WERI-Rb-1 (cell line): Measurements from ENCODE around the gene RAB40B.
"Not testable (repeated sequence)": the region's sequence is repeated elsewhere in the genome, so short reads cannot be mapped to it uniquely, and the experiment has no call there.

ENCODE experiments used
- DNase-seq: peaks from one replicate; pipeline ENCODE4 v3.0.0-alpha.2; 2020
- H3K27ac ChIP-seq: fragments of 250-450 bp; sonication (Bioruptor Pico); 2 replicates; pipeline ENCODE4 v1.5.1; 2020; ENCODE audit warnings: mild to moderate bottlenecking, moderate library complexity
- H3K27me3 ChIP-seq: fragments of 250-450 bp; sonication (Bioruptor Pico); 2 replicates; pipeline ENCODE4 v1.5.1; 2021; ENCODE audit warnings: mild to moderate bottlenecking, low read depth, moderate library complexity; ENCODE audit not compliant: insufficient read depth, severe bottlenecking
- H3K36me3 ChIP-seq: fragments of 250-450 bp; sonication (Bioruptor Pico); 2 replicates; pipeline ENCODE4 v1.5.1; 2020; ENCODE audit warnings: mild to moderate bottlenecking, moderate library complexity
- H3K4me3 ChIP-seq: 2 replicates; pipeline ENCODE4 v1.5.1; 2011; ENCODE audit warnings: low read depth, mild to moderate bottlenecking, control low read depth, low read length
- H3K9me3 ChIP-seq: fragments of 250-450 bp; sonication (Bioruptor Pico); 2 replicates; pipeline ENCODE4 v1.5.1; 2021; ENCODE audit warnings: mild to moderate bottlenecking, moderate library complexity; ENCODE audit not compliant: severe bottlenecking
- CTCF ChIP-seq: IDR thresholded peaks from 2 replicates; pipeline ENCODE4 v1.5.1; 2011; ENCODE audit warnings: low read depth, mild to moderate bottlenecking, control low read depth, inconsistent platforms, low read length

The RAB40B gene

GRCh38 chr17:82657926-82658325 is 40.6 kb downstream of the RAB40B start:
- DNase-seq: no peak
- Histone ChIP-seq H3K27me3 (no peaks in the 10 kb centered on the region), H3K27ac (no peak overlapping the region), H3K9me3 (peaks cover 9% of the 10 kb centered on the region), H3K36me3 (peaks cover 32% of the 10 kb centered on the region), H3K4me3 (no peak overlapping the region)
- TF ChIP-seq CTCF: no peak

DNA sequence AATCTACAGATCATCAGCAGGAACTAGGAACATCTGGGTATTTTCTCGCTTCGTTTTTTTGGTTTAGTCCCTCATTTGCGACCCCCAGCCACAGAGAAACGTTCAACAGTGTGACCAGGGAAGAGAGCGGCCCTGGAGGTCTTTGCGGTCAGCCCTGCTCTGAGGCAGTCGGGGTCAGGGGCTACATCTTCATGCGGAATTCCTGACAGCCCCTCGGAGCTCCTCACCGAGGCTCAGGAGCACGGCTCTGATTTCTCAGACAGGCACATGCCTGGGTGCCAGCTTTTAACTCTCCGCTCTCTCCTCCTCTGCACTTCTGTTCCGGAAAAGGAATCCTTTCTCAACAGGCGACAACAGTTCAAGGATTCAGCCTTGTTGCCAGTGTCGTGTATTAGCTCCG is 42.2 kb downstream of the RAB40B start:
- no peak for TF ChIP-seq CTCF
- no peak overlapping the region for H3K4me3 ChIP-seq
- peaks cover 9% of the 10 kb centered on the region for H3K9me3 ChIP-seq
- no peak overlapping the region for H3K27ac ChIP-seq
- H3K27me3 ChIP-seq: no peaks in the 10 kb centered on the region
- DNase-seq: no peak
- H3K36me3 ChIP-seq: peaks cover 30% of the 10 kb centered on the region

DNA sequence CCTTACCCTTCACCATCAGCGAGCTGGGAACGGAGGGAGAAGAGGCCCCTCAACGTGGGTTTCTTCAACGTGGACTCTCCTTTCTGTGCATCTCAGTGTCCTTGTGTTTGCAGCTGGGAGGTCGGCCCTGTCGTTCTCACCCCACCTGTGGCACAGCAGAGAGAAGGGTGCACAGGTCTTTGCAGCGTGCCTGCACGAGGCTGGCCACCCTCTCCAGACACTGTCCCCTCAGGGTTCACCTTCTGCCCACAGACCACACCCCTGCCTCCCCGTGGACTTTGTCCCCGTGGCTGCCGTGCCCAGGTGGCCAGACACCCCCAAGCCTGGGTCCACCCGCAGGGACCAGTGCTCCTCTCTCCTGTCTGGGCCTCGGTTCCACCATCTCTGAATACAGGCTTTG is 43.0 kb downstream of the RAB40B start:
- no peak for TF ChIP-seq CTCF
- no peak for DNase-seq
- H3K27ac ChIP-seq: no peak overlapping the region

DNA sequence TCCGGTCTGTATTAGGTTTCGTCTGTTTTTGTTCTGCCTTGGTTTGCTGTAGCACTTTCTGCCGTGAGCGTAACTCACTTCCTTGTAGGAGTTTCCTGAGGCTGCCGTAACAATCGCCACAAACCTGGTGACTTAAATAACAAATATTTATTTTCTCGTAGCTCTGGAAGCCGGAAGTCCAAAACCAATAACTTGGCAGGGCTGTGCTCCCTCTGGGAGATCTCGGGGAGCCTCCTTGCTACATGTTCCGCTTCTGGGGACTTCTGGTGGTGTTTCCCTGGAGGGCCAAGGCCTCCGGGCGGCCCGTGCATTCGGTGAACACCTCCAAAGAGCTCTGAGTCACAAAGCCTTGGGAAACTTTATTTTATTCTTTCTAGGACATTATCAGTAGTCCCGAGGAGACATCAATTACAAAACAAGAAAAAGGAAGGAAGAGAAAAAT is 43.4 kb downstream of the RAB40B start:
- Histone ChIP-seq H3K36me3 (peaks cover 21% of the 10 kb centered on the region), H3K27me3 (no peaks in the 10 kb centered on the region), H3K4me3 (no peak overlapping the region), H3K27ac (no peak overlapping the region), H3K9me3 (no peaks in the 10 kb centered on the region)
- no peak for DNase-seq
- no peak for TF ChIP-seq CTCF

More for the DNA sequence above, 43.0 kb downstream of the RAB40B start:
- H3K36me3 ChIP-seq: peaks cover 22% of the 10 kb centered on the region
- H3K9me3 ChIP-seq: peaks cover 4% of the 10 kb centered on the region
- H3K4me3 ChIP-seq: no peak overlapping the region
- no peaks in the 10 kb centered on the region for H3K27me3 ChIP-seq

- not testable (repeated sequence) for DNase-seq, H3K4me3 ChIP-seq, H3K9me3 ChIP-seq, H3K27me3 ChIP-seq, H3K27ac ChIP-seq
- H3K36me3 ChIP-seq: peaks cover 21% of the 10 kb centered on the region
These were observed 43.9 kb downstream of the RAB40B start for GRCh38 chr17:82654611-82655010.

DNA sequence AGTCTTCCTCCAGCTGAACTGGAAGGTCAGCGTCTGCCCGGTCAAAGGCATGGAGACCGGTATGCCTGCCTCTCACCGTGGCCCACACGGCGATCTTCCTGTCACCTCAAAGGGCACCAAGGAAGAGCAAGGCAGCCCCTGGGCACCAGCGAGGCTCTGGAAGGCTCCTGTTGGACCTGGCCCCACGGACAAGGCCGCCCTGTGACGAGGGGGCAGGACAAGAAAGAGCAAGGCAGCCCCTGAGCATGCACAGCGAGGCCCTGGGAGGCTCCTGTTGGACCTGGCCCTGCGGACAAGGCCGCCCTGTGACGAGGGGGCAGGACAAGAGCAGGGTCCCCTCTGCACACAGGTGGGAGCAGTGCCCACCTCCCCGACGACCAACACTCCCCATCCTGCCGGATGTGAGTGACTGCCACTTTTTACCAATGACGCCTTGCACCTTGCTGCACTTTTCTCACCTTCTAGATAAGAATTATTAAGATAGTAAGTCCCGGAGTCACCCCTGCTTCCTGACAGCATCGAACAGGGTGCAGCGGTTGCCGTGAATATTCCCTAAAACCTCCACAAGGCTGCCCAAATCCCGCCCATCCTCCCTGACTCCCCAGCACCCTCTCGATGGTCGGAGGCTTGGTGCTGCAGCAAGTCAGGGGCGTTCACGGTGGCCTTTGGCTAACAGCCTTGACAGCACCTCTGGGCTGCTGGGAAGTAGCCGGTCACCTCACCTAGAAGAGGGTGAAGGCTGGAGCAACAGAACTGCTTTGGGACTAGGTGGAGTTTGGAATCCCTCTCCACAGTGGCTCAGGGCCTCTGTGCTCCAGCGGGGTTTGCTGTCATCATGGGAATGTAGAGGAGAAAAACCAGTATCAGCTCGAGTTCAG is 44.6 kb downstream of the RAB40B start:
- no peak overlapping the region for H3K27ac ChIP-seq
- TF ChIP-seq CTCF: no peak

More for the DNA sequence above, 44.6 kb downstream of the RAB40B start:
- Histone ChIP-seq H3K4me3 (no peak overlapping the region), H3K9me3 (no peaks in the 10 kb centered on the region), H3K36me3 (peaks cover 21% of the 10 kb centered on the region), H3K27me3 (no peaks in the 10 kb centered on the region)
- DNase-seq: no peak
